OCI-LY1 (cell line): Measurements from ENCODE around the gene RTCB.

Experiments
- H2AFZ ChIP-seq: fragments of 200-600 bp; sonication (generic), shearing (Covaris generic); 2 replicates; pipeline ENCODE4 v1.6.0; 2014; ENCODE audit warnings: antibody characterized with exemption, mild to moderate bottlenecking, low read length
- H3F3A ChIP-seq: fragments of 200-600 bp; sonication (generic), shearing (Covaris generic); 2 replicates; pipeline ENCODE4 v1.6.0; 2014; ENCODE audit warnings: mild to moderate bottlenecking, antibody characterized with exemption, low read length, moderate library complexity; ENCODE audit not compliant: insufficient read depth
- H3K27ac ChIP-seq: fragments of 200-600 bp; sonication (generic); 2 replicates; pipeline ENCODE4 v1.5.1; 2014; ENCODE audit warnings: low read length, mixed run types, mild to moderate bottlenecking, low read depth; ENCODE audit not compliant: poor library complexity, severe bottlenecking
- H3K27me3 ChIP-seq: fragments of 200-600 bp; sonication (generic); 2 replicates; pipeline ENCODE4 v1.6.0; 2014; ENCODE audit warnings: antibody characterized with exemption, mild to moderate bottlenecking, low read length, moderate library complexity; ENCODE audit not compliant: insufficient read depth
- H3K36me3 ChIP-seq: fragments of 200-600 bp; sonication (generic); 2 replicates; pipeline ENCODE4 v1.6.1; 2014; ENCODE audit warnings: mild to moderate bottlenecking, antibody characterized with exemption, low read length, moderate library complexity, mixed read lengths; ENCODE audit not compliant: insufficient read depth
- H3K4me1 ChIP-seq: fragments of 200-600 bp; sonication (generic); 2 replicates; pipeline ENCODE4 v1.5.1; 2014; ENCODE audit warnings: mild to moderate bottlenecking, low read length, moderate library complexity; ENCODE audit not compliant: insufficient read depth, severe bottlenecking
- H3K4me2 ChIP-seq: fragments of 200-600 bp; sonication (generic), shearing (Covaris generic); 2 replicates; pipeline ENCODE4 v1.6.1; 2014; ENCODE audit warnings: low read length
- H3K4me3 ChIP-seq: fragments of 200-600 bp; sonication (generic); 2 replicates; pipeline ENCODE4 v1.5.1; 2014; ENCODE audit warnings: low read length, low read depth, mild to moderate bottlenecking, mixed read lengths; ENCODE audit not compliant: poor library complexity, severe bottlenecking
- H3K79me2 ChIP-seq: fragments of 200-600 bp; shearing (Covaris generic); 2 replicates; pipeline ENCODE4 v1.6.1; 2016; ENCODE audit warnings: mixed run types, low read length, mixed read lengths; ENCODE audit not compliant: insufficient read depth
- H3K9ac ChIP-seq: fragments of 200-600 bp; sonication (generic), shearing (Covaris generic); 2 replicates; pipeline ENCODE4 v1.6.1; 2014; ENCODE audit warnings: mild to moderate bottlenecking, low read length, mixed read lengths
- H3K9me2 ChIP-seq: fragments of 200-600 bp; sonication (generic), shearing (Covaris generic); 2 replicates; pipeline ENCODE4 v1.6.1; 2014; ENCODE audit warnings: low read depth, mild to moderate bottlenecking, low read length, mixed read lengths
- H3K9me3 ChIP-seq: fragments of 200-600 bp; shearing (Covaris generic); 2 replicates; pipeline ENCODE4 v1.6.1; 2014; ENCODE audit warnings: low read length, mixed read lengths
- H4K20me1 ChIP-seq: fragments of 200-600 bp; sonication (generic), shearing (Covaris generic); 2 replicates; pipeline ENCODE4 v1.6.0; 2016; ENCODE audit warnings: mild to moderate bottlenecking, low read length; ENCODE audit not compliant: insufficient read depth
- EZH2 ChIP-seq: fragments of 200-600 bp; sonication (generic), shearing (Covaris generic); IDR thresholded peaks from 2 replicates; pipeline ENCODE4 v1.8.0; 2017; ENCODE audit warnings: borderline replicate concordance, mixed run types, mild to moderate bottlenecking, antibody characterized with exemption, low read length, moderate library complexity, mixed read lengths
- TF ChIP-seq, protein P1 (sequence below): fragments of 200-600 bp; sonication (generic), shearing (Covaris generic); IDR thresholded peaks from 2 replicates; pipeline ENCODE4 v1.5.1; 2017; ENCODE audit warnings: mild to moderate bottlenecking, antibody characterized with exemption, low read length, moderate library complexity, mixed read lengths

RTCB gene

DNA sequence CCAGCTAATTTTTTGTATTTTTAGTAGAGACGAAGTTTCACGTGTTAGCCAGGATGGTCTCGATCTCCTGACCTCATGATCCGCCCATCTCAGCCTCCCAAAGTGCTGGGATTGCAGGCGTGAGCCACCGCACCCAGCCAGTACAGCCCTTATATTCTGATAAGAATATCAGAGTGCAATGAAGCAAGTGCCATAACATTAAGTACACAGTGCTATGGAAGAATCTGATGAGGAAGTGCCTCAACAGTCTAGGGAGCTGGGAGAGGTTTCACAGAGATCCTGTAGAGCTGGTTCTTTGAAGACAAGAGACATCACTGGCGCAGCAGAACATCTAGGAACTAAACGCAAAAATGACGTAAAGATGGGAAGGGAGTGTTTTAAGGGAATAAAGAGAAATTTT is 2.1 kb downstream of the RTCB start:
- peaks cover 42% of the 10 kb centered on the region for H3K36me3 ChIP-seq
- H3K4me2 ChIP-seq = peak overlapping the region; percentile 78; the same call in 1 of the 2 replicates
- no peaks in the 10 kb centered on the region for H4K20me1 ChIP-seq
- no peak overlapping the region for H2AFZ ChIP-seq
- H3K9ac ChIP-seq = no peak overlapping the region
- no peaks in the 10 kb centered on the region for H3K9me3 ChIP-seq
- TF ChIP-seq, protein P1, sequence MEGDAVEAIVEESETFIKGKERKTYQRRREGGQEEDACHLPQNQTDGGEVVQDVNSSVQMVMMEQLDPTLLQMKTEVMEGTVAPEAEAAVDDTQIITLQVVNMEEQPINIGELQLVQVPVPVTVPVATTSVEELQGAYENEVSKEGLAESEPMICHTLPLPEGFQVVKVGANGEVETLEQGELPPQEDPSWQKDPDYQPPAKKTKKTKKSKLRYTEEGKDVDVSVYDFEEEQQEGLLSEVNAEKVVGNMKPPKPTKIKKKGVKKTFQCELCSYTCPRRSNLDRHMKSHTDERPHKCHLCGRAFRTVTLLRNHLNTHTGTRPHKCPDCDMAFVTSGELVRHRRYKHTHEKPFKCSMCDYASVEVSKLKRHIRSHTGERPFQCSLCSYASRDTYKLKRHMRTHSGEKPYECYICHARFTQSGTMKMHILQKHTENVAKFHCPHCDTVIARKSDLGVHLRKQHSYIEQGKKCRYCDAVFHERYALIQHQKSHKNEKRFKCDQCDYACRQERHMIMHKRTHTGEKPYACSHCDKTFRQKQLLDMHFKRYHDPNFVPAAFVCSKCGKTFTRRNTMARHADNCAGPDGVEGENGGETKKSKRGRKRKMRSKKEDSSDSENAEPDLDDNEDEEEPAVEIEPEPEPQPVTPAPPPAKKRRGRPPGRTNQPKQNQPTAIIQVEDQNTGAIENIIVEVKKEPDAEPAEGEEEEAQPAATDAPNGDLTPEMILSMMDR = no peak
- H3K4me1 ChIP-seq = peaks cover 32% of the 10 kb centered on the region
- peaks cover 19% of the 10 kb centered on the region for H3K79me2 ChIP-seq
- H3K27ac ChIP-seq = no peak overlapping the region
- H3K4me3 ChIP-seq = no peak overlapping the region
- no peaks in the 10 kb centered on the region for H3K9me2 ChIP-seq
- H3F3A ChIP-seq = no peaks in the 10 kb centered on the region
- no peaks in the 10 kb centered on the region for H3K27me3 ChIP-seq

DNA sequence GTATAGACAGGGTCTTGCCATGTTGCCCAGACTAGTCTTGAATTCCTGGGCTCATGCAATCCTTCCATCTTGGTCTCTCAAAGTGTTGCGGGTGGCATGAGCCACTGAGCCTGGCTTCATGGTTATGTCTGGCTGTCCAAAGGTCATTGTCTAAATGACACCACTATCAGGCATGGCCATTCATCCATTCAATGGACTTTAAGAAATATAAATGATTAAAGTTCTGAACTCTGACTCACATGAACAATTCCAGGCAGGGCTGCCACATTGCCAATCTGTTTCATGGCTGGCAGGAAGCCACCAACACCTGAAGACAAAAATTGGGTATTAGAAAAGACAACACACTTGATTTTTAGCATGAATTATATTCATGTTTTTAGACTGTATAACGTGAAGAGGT is 4.1 kb downstream of the RTCB start:
- Histone ChIP-seq H3K9me3 (no peaks in the 10 kb centered on the region), H2AFZ (no peak overlapping the region), H3K9ac (no peak overlapping the region), H3K4me2 (no peak overlapping the region), H3F3A (no peaks in the 10 kb centered on the region), H3K79me2 (peaks cover 19% of the 10 kb centered on the region), H3K4me1 (peaks cover 32% of the 10 kb centered on the region), H3K36me3 (peaks cover 59% of the 10 kb centered on the region), H3K27ac (no peak overlapping the region), H4K20me1 (no peaks in the 10 kb centered on the region), H3K9me2 (no peaks in the 10 kb centered on the region), H3K27me3 (no peaks in the 10 kb centered on the region), H3K4me3 (no peak overlapping the region)
- TF ChIP-seq EZH2 = no peak
- TF ChIP-seq, protein P1 = no peak

DNA sequence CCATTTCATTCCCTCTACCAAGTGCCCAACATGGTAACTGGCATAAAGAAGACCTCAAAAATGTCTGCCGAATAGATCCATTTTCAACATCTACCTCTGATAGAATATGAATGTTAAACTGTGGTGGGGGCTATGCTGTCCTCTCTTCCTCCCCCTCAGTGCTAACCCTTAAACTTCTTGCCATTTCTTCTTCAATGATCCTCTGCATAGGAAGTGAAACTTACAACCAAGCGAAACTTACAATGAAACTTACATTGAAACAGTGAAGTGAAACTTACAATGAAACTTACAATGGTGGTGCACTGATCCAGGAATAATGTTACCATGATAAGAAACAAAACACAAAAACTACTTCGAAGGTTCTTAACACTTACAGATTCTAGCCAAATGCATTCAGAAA is 4.7 kb downstream of the RTCB start:
- TF ChIP-seq, protein P1 = no peak
- no peak for TF ChIP-seq EZH2
- H3K27me3 ChIP-seq = no peaks in the 10 kb centered on the region
- no peak overlapping the region for H3K4me2 ChIP-seq
- H3F3A ChIP-seq = no peaks in the 10 kb centered on the region
- peaks cover 27% of the 10 kb centered on the region for H3K4me1 ChIP-seq
- H3K9me2 ChIP-seq = no peaks in the 10 kb centered on the region
- H3K4me3 ChIP-seq = no peak overlapping the region
- no peak overlapping the region for H3K9ac ChIP-seq
- H3K79me2 ChIP-seq = peaks cover 19% of the 10 kb centered on the region
- H3K36me3 ChIP-seq = peaks cover 63% of the 10 kb centered on the region
- H4K20me1 ChIP-seq = no peaks in the 10 kb centered on the region
- no peaks in the 10 kb centered on the region for H3K9me3 ChIP-seq
- no peak overlapping the region for H2AFZ ChIP-seq
- no peak overlapping the region for H3K27ac ChIP-seq
